Erythroblast (primary cell): ENCODE measurements around the gene NKD1.

Source experiments
- GATA1 ChIP-seq: IDR thresholded peaks from 2 replicates; pipeline ENCODE4 v1.6.1; 2011; ENCODE audit warnings: low read depth, mild to moderate bottlenecking, control low read depth, low read length, moderate library complexity
- POLR2A ChIP-seq: IDR thresholded peaks from 2 replicates; pipeline ENCODE4 v1.6.1; 2011; ENCODE audit warnings: mild to moderate bottlenecking, low read length

- no peak for TF ChIP-seq POLR2A
- TF ChIP-seq GATA1, result no peak
Measured at GRCh38 chr16:50559342-50559741, 11.1 kb downstream of the NKD1 start.
